Body of pancreas (tissue), 4 donors: ENCODE data around the gene HNRNPLL. TPM values are rescaled to one million over a fixed set of nuclear protein-coding genes. Genes with fewer than 3 reads are reported as not detected.
A peak's percentile ranks its signal among the peaks of the same experiment; 100 is the strongest.

Experiments
- ATAC-seq: fragments of 150-250 bp; one replicate; pipeline ENCODE4 v1.9.1; 2016
- DNase-seq, 4 donors: peaks; one replicate each; pipeline ENCODE4 v3.0.0-alpha.2; 2019
- H3K27ac ChIP-seq, 4 donors: fragments of 200-600 bp; sonication (generic); 1 replicate in 3 of 4; 2 replicates in 1 of 4; pipeline versions ENCODE4 v1.5.1 to v1.6.1; 2016 to 2019; ENCODE audit warnings: mild to moderate bottlenecking in 1 of 4, mixed read lengths in 1 of 4, moderate library complexity in 1 of 4
- H3K27me3 ChIP-seq, 2 donors: fragments of 200-600 bp; sonication (generic); one replicate each; pipeline ENCODE4 v1.6.0; 2016; ENCODE audit warnings: mild to moderate bottlenecking in 1 of 2
- H3K36me3 ChIP-seq, 2 donors: fragments of 200-600 bp; sonication (generic); replicated peaks in 1 of 2; 2 replicates each; pipeline ENCODE4 v1.5.1; 2016; ENCODE audit warnings: low read depth in 2 of 2; ENCODE audit not compliant: insufficient read depth in 1 of 2
- H3K4me1 ChIP-seq: fragments of 200-600 bp; sonication (generic); one replicate; pipeline ENCODE4 v1.6.0; 2016
- H3K4me3 ChIP-seq, 2 donors: fragments of 200-600 bp; sonication (generic); 1 replicate in 1 of 2; 2 replicates in 1 of 2; pipeline ENCODE4 v1.5.1; 2016 to 2019
- H3K9me3 ChIP-seq, 3 donors: fragments of 200-600 bp; sonication (generic); 1 replicate in 2 of 3; 2 replicates in 1 of 3; pipeline ENCODE4 v1.5.1; 2016
- CTCF ChIP-seq, 7 experiments: fragments of 450-650 bp in 4 of 7; fragments of 200-600 bp in 3 of 7; sonication (generic) in 3 of 7; IDR thresholded peaks; one replicate each; pipeline ENCODE4 v1.5.1; 2016 to 2019; ENCODE audit warnings: antibody characterized with exemption in 7 of 7
- POLR2A ChIP-seq, 3 donors: fragments of 450-650 bp; IDR thresholded peaks; one replicate each; pipeline ENCODE4 v1.6.1; 2016; ENCODE audit warnings: antibody characterized with exemption in 3 of 3, mild to moderate bottlenecking in 2 of 3
- WGBS, 2 donors: methylation state at CpG; one replicate each; pipeline ENCODE4 v1.1.5; 2017; 5-methylcytosine and 5-hydroxymethylcytosine counted together
- intact Hi-C: fragments of 100-400 bp; cut with DNase I; formaldehyde crosslinking; loops from one replicate; pipeline ENCODE4 v1.15.1; 2023
- total RNA-seq, 2 donors: library from RNA; depleted of rRNA; stranded (reverse); fragments of >200 nt; gene quantifications; one replicate each; pipeline ENCODE4 v1.1.0, GENCODE V29; 2016

The HNRNPLL gene
- total RNA-seq, 2 donors from 2014 or later: 21.8 to 22.4 TPM

- Histone ChIP-seq H3K9me3 (no peaks in the 10 kb centered on the region), H3K4me3 (no peak overlapping the region), H3K36me3 (peaks cover 0 to 6% of the 10 kb centered on the region in 2 donors), H3K4me1 (peaks cover 12% of the 10 kb centered on the region), H3K27ac (no peak overlapping the region), H3K27me3 (no peaks in the 10 kb centered on the region)
- TF ChIP-seq CTCF (IDR thresholded peaks at IDR 0.05) (no peak), POLR2A (IDR thresholded peaks at IDR 0.05) (no peak)
- no peak for DNase-seq
- intact Hi-C loops: no loop called here
- ATAC-seq: no peak
Measured at GRCh38 chr2:38574278-38574677, 28.4 kb downstream of the HNRNPLL start.

GRCh38 chr2:38572167-38572566 is 30.6 kb downstream of the HNRNPLL start:
- WGBS, 2 donors: 70 to 89% methylated on average over 1 of the region's 1 CpG
- H3K36me3 ChIP-seq: peaks cover 10 to 14% of the 10 kb centered on the region in 2 donors
- DNase-seq (peak in 2 of 4 donors; percentile 10 to 66), ATAC-seq (no peak)
- no peak overlapping the region for H3K4me3 ChIP-seq
- TF ChIP-seq CTCF (IDR thresholded peaks at IDR 0.05) (no peak), POLR2A (IDR thresholded peaks at IDR 0.05) (no peak)
- intact Hi-C loops: no loop called here
- no peaks in the 10 kb centered on the region for H3K27me3 ChIP-seq
- peaks cover 18% of the 10 kb centered on the region for H3K4me1 ChIP-seq
- no peak overlapping the region for H3K27ac ChIP-seq
- H3K9me3 ChIP-seq: no peaks in the 10 kb centered on the region

DNA sequence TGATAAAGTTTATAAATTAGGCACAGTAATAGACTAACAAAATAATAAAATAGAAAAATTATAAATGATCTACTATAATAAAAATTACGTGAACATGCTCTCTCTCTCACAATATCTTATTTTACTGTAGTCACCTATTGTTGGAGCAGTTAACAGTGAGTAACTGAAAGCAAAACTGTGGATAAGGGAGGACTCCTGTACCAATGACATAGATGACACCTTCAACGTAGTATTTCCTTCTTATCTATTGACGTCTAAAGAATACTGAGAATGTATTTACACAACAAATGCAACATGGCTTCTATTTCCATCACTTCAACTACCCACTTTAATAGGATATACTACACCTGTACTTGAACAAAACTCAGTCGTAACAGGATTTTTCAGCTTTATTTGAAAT is 31.5 kb downstream of the HNRNPLL start:
- Histone ChIP-seq H3K27ac (peak overlapping the region in 1 of 4 donors; percentile 8), H3K36me3 (peaks cover 14 to 16% of the 10 kb centered on the region in 2 donors)

GRCh38 chr2:38568724-38569436 is 33.8 kb downstream of the HNRNPLL start:
- ATAC-seq (no peak), DNase-seq (no peak)
- H3K4me1 ChIP-seq: peaks cover 18% of the 10 kb centered on the region
- intact Hi-C loops: loop anchor here (10.0 kb wide), 1 partner anchor 376 kb away; no protein-coding TSS in a partner anchor
- TF ChIP-seq CTCF (IDR thresholded peaks at IDR 0.05) (no peak), POLR2A (IDR thresholded peaks at IDR 0.05) (no peak)
- peaks cover 14 to 16% of the 10 kb centered on the region in 2 donors for H3K36me3 ChIP-seq
- no peaks in the 10 kb centered on the region for H3K27me3 ChIP-seq
- no peaks in the 10 kb centered on the region for H3K9me3 ChIP-seq
- H3K4me3 ChIP-seq: no peak overlapping the region
- no peak overlapping the region for H3K27ac ChIP-seq
- WGBS, 2 donors: 57 to 59% methylated on average over 5 of the region's 5 CpGs

More for the DNA sequence above, 31.5 kb downstream of the HNRNPLL start:
- no peak for DNase-seq
- Histone ChIP-seq H3K9me3 (no peaks in the 10 kb centered on the region), H3K4me3 (no peak overlapping the region), H3K4me1 (peaks cover 18% of the 10 kb centered on the region), H3K27me3 (no peaks in the 10 kb centered on the region)
- no peak for ATAC-seq
- 68 to 69% methylated on average over 4 of the region's 4 CpGs for WGBS, 2 donors
- TF ChIP-seq POLR2A (IDR thresholded peaks at IDR 0.05) (no peak), CTCF (IDR thresholded peaks at IDR 0.05) (no peak)
- intact Hi-C loops: no loop called here

DNA sequence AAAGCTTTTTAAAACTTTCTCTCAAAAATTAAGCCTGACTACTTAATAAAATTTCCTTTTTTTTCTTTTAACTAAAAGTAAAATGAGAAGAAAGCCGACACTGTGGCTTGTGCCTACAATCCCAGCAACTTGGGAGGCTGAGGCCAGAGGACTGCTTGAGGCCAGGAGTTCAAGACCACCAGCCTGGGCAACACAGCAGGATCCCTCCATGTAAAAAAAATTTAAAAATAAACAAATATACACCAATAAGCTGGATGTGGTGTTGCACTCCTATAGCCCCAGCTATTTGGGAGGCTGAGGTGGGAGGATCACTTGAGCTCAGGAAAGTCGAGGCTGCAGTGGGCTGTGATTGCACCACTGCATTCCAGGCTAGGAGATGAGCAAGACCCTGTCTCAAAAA is 37.4 kb downstream of the HNRNPLL start:
- intact Hi-C loops: loop anchor here (10.0 kb wide), 1 partner anchor 379 kb away; no protein-coding TSS in a partner anchor
- Histone ChIP-seq H3K9me3 (no peaks in the 10 kb centered on the region), H3K27ac (no peak overlapping the region), H3K4me1 (peaks cover 12% of the 10 kb centered on the region), H3K36me3 (peaks cover 12 to 14% of the 10 kb centered on the region in 2 donors), H3K27me3 (no peaks in the 10 kb centered on the region), H3K4me3 (no peak overlapping the region)
- DNase-seq (no peak), ATAC-seq (no peak)
- WGBS, 2 donors: 91 to 97% methylated on average over 2 of the region's 2 CpGs
- no peak for TF ChIP-seq POLR2A (IDR thresholded peaks at IDR 0.05)
- no peak for TF ChIP-seq CTCF (IDR thresholded peaks at IDR 0.05)
